ENCODE data around the gene ADSS1.

ADSS1 gene

DNA sequence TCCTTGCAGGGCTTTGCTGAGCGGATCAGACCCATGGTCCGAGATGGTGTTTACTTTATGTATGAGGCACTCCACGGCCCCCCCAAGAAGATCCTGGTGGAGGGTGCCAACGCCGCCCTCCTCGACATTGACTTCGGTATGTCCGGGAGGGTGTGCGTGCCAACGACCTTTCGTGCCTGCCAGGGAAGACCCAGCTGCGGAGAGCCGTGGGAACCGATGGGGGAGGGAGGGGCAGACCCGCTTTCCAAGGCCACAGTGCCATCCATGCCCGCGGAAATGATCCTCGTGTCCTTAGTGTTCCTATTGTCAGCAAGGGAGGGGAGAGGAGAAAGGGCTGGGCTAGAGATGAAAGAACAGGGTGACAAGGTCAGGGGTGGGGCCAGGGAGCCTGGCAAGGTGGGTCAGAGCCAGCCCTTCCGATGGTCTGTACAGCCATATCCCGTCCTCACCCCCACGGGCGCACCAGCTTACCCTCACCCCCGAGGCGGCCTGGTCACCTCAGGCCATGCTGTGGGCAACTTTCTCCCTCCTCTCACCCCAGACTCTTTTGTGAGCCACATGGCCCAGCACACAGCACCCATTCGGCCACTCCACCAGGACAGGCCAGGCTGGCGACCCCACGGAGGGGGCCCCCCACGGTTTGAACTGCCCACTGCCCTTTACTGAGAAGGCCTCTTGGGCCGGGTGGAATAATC lies 17.2 kb downstream of the ADSS1 start:
- H3K18ac ChIP-seq (ENCODE audit: low read length), result no peak overlapping the region
- no peaks in the 10 kb centered on the region for H3K79me1 ChIP-seq (ENCODE audit: low read length)
- no peak overlapping the region for H2BK5ac ChIP-seq (ENCODE audit: low read length)
- no peak overlapping the region for H3K27ac ChIP-seq (ENCODE audit: low read depth, low read length)
- H3K36me3 ChIP-seq (ENCODE audit: control insufficient read depth, insufficient read depth, low read length), result no peaks in the 10 kb centered on the region
- H4K8ac ChIP-seq (ENCODE audit: low read depth, low read length), result no peak overlapping the region
- no peak overlapping the region for H3K9ac ChIP-seq (ENCODE audit: low read length)
- no peak overlapping the region for H2BK15ac ChIP-seq (replicated peaks; ENCODE audit: low read depth)
- no peak overlapping the region for H4K5ac ChIP-seq (ENCODE audit: low read length)
- no peak overlapping the region for H2BK120ac ChIP-seq (ENCODE audit: low read depth, low read length)
- H3K4me2 ChIP-seq (ENCODE audit: low read length), result no peak overlapping the region
- H3K27me3 ChIP-seq (ENCODE audit: insufficient read depth, low read length, poor library complexity), result no peaks in the 10 kb centered on the region
- no peaks in the 10 kb centered on the region for H3K4me1 ChIP-seq (ENCODE audit: control insufficient read depth, low read depth, low read length)
- no peak overlapping the region for H3K23ac ChIP-seq (ENCODE audit: low read length)
- no peak overlapping the region for H3K4me3 ChIP-seq (ENCODE audit: low read length)
- no peak overlapping the region for H2AK5ac ChIP-seq (ENCODE audit: low read length)
- H3K56ac ChIP-seq (ENCODE audit: low read length), result no peak overlapping the region
- no CpG with 5 or more reads among the region's 29 CpGs for WGBS (ENCODE audit: extremely low coverage, insufficient coverage, low lambda C conversion rate)
- DNase-seq, result no peak
- H3K79me2 ChIP-seq (ENCODE audit: control insufficient read depth, insufficient read depth, low read length), result no peaks in the 10 kb centered on the region
- no peak overlapping the region for H3K4ac ChIP-seq (ENCODE audit: low read depth, low read length)

- Histone ChIP-seq H2BK5ac (ENCODE audit: low read length) (no peak overlapping the region), H3K4me1 (ENCODE audit: control insufficient read depth, low read depth, low read length) (no peaks in the 10 kb centered on the region), H4K8ac (ENCODE audit: low read depth, low read length) (no peak overlapping the region), H3K18ac (ENCODE audit: low read length) (no peak overlapping the region), H4K5ac (ENCODE audit: low read length) (no peak overlapping the region), H3K27ac (ENCODE audit: low read depth, low read length) (no peak overlapping the region), H3K23ac (ENCODE audit: low read length) (no peak overlapping the region), H3K36me3 (ENCODE audit: control insufficient read depth, insufficient read depth, low read length) (no peaks in the 10 kb centered on the region), H3K56ac (ENCODE audit: low read length) (no peak overlapping the region), H3K79me1 (ENCODE audit: low read length) (no peaks in the 10 kb centered on the region), H2BK15ac (replicated peaks; ENCODE audit: low read depth) (no peak overlapping the region), H3K4me2 (ENCODE audit: low read length) (no peak overlapping the region), H3K9ac (ENCODE audit: low read length) (no peak overlapping the region), H3K4ac (ENCODE audit: low read depth, low read length) (no peak overlapping the region), H2AK5ac (ENCODE audit: low read length) (no peak overlapping the region), H3K79me2 (ENCODE audit: control insufficient read depth, insufficient read depth, low read length) (no peaks in the 10 kb centered on the region), H3K4me3 (ENCODE audit: low read length) (no peak overlapping the region), H3K27me3 (ENCODE audit: insufficient read depth, low read length, poor library complexity) (no peaks in the 10 kb centered on the region), H2BK120ac (ENCODE audit: low read depth, low read length) (no peak overlapping the region)
- no CpG with 5 or more reads among the region's 23 CpGs for WGBS (ENCODE audit: extremely low coverage, insufficient coverage, low lambda C conversion rate)
- no peak for DNase-seq
Measured at GRCh38 chr14:104741803-104742251, 17.8 kb downstream of the ADSS1 start.

DNA sequence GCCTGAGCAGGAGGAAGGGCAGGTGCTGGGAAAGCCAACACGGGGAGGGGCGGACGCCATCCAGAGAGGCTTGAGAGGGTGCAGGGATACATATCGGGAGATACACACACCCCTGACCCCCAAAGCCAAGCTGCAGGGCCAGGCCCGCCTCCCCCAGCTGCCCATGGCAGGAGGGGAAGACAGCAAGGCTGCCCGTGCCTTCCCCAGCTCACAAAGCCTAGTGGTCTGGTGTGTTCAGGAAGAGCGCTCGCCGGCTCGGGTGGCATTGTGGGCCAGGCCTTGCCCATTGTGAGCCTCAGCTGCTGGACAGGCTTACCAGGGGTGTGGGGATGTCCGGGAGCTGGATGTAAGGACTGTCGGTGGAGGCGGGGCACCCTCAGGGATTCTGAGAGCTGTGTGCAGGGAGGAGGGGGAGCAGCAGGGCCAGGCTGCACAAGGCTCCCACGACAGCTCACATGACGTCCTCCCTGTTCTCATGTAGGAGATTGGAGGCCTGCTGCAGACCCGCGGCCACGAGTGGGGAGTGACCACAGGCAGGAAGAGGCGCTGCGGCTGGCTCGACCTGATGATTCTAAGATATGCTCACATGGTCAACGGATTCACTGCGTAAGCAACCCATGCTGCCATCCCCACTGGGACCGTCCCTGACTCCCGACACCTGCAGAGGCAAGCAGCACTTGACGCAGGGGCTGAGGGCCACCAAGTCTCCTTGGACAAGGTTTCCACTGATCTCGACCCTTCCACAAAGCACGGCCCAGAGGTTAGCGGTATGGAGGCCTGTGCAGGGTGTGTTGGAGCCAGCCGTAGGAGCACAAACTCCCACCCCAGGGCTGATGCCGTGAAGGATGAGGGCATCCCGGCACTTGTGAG lies 18.8 kb downstream of the ADSS1 start:
- H3K27me3 ChIP-seq (ENCODE audit: insufficient read depth, low read length, poor library complexity), result no peaks in the 10 kb centered on the region
- no peaks in the 10 kb centered on the region for H3K79me2 ChIP-seq (ENCODE audit: control insufficient read depth, insufficient read depth, low read length)
- H2BK120ac ChIP-seq (ENCODE audit: low read depth, low read length), result no peak overlapping the region
- H2BK15ac ChIP-seq (replicated peaks; ENCODE audit: low read depth), result no peak overlapping the region
- no peak for DNase-seq
- H3K4ac ChIP-seq (ENCODE audit: low read depth, low read length), result no peak overlapping the region
- H2AK5ac ChIP-seq (ENCODE audit: low read length), result no peak overlapping the region
- H3K4me1 ChIP-seq (ENCODE audit: control insufficient read depth, low read depth, low read length), result no peaks in the 10 kb centered on the region
- H3K36me3 ChIP-seq (ENCODE audit: control insufficient read depth, insufficient read depth, low read length), result no peaks in the 10 kb centered on the region
- no peak overlapping the region for H3K4me2 ChIP-seq (ENCODE audit: low read length)
- H4K5ac ChIP-seq (ENCODE audit: low read length), result no peak overlapping the region
- H3K27ac ChIP-seq (ENCODE audit: low read depth, low read length), result no peak overlapping the region
- H2BK5ac ChIP-seq (ENCODE audit: low read length), result no peak overlapping the region
- no peak overlapping the region for H4K8ac ChIP-seq (ENCODE audit: low read depth, low read length)
- no peak overlapping the region for H3K18ac ChIP-seq (ENCODE audit: low read length)
- no peak overlapping the region for H3K56ac ChIP-seq (ENCODE audit: low read length)
- no peaks in the 10 kb centered on the region for H3K79me1 ChIP-seq (ENCODE audit: low read length)
- no peak overlapping the region for H3K9ac ChIP-seq (ENCODE audit: low read length)
- H3K4me3 ChIP-seq (ENCODE audit: low read length), result no peak overlapping the region
- no CpG with 5 or more reads among the region's 32 CpGs for WGBS (ENCODE audit: extremely low coverage, insufficient coverage, low lambda C conversion rate)
- no peak overlapping the region for H3K23ac ChIP-seq (ENCODE audit: low read length)

DNA sequence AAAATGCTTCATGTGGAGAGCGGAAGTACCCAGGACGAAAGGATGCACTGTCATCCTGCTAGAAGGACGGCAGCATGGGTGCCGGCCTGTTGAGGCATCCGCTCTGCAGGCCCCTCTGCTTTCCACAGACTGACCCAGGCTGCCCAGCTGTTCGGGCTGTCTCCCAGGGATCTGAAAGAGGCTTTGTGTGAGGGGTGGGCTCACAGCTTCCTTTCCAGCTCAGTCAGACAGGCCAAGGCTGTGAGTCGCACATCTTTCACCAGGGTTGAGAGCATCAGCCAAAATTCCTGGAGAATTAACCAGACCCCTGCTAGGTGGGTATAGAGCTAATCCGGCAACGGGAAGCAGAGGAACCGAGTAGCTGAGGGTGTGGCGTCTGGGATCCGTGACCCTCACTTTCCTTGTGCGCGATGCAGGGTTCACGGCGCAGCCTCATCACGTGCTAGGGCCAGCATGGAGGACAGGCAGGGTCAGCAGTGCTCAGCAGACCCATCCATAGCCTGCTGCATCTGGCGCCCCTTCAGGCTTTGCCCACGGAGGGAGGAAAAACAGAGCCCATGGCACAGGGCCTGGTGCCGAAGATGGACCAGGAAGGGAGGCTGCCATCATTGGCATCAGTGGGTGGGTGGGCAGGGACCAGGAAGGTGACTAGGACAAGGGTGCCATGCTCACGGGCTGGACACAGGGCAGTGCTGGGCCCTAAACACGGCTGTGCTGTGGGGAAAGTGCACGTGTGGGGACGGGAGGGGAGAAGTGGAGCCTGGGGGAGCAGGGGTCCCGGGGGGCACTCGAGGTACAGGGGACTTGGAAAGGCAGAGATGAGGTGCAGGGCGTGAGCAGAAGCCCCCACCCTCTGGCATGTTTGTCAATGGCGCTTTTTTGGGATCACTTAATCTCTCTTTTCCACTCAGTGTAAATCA lies 19.7 kb downstream of the ADSS1 start:
- no CpG with 5 or more reads among the region's 28 CpGs for WGBS (ENCODE audit: extremely low coverage, insufficient coverage, low lambda C conversion rate)
- Histone ChIP-seq H3K23ac (ENCODE audit: low read length) (no peak overlapping the region), H3K79me1 (ENCODE audit: low read length) (no peaks in the 10 kb centered on the region), H3K79me2 (ENCODE audit: control insufficient read depth, insufficient read depth, low read length) (no peaks in the 10 kb centered on the region), H3K18ac (ENCODE audit: low read length) (no peak overlapping the region), H3K4ac (ENCODE audit: low read depth, low read length) (no peak overlapping the region), H3K56ac (ENCODE audit: low read length) (no peak overlapping the region), H3K4me2 (ENCODE audit: low read length) (no peak overlapping the region), H2BK120ac (ENCODE audit: low read depth, low read length) (no peak overlapping the region), H3K27me3 (ENCODE audit: insufficient read depth, low read length, poor library complexity) (no peaks in the 10 kb centered on the region), H3K27ac (ENCODE audit: low read depth, low read length) (no peak overlapping the region), H3K4me3 (ENCODE audit: low read length) (no peak overlapping the region), H4K8ac (ENCODE audit: low read depth, low read length) (no peak overlapping the region), H3K36me3 (ENCODE audit: control insufficient read depth, insufficient read depth, low read length) (no peaks in the 10 kb centered on the region), H3K9ac (ENCODE audit: low read length) (no peak overlapping the region), H3K4me1 (ENCODE audit: control insufficient read depth, low read depth, low read length) (no peaks in the 10 kb centered on the region), H2BK5ac (ENCODE audit: low read length) (no peak overlapping the region), H2AK5ac (ENCODE audit: low read length) (no peak overlapping the region), H2BK15ac (replicated peaks; ENCODE audit: low read depth) (no peak overlapping the region), H4K5ac (ENCODE audit: low read length) (no peak overlapping the region)
- no peak for DNase-seq

DNA sequence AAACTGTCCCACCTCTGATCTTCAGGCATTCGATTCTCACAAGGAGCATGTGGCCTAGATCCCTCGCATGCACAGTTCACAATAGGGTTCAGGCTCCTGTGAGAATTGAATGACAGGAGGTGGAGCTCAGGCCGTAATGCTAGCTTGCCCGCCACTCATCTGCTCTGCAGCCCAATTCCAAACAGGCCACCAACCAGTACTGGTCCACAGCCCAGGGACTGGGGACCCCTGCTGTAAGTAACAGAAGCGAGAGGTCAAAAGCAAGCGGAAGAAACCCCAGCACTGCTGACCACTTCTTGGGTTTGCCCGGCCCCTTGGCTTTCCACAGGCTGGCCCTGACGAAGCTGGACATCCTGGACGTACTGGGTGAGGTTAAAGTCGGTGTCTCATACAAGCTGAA lies 20.5 kb downstream of the ADSS1 start:
- Histone ChIP-seq H3K23ac (ENCODE audit: low read length) (no peak overlapping the region), H3K4ac (ENCODE audit: low read depth, low read length) (no peak overlapping the region), H3K36me3 (ENCODE audit: control insufficient read depth, insufficient read depth, low read length) (no peaks in the 10 kb centered on the region), H3K27me3 (ENCODE audit: insufficient read depth, low read length, poor library complexity) (no peaks in the 10 kb centered on the region), H3K27ac (ENCODE audit: low read depth, low read length) (no peak overlapping the region), H3K18ac (ENCODE audit: low read length) (no peak overlapping the region), H3K56ac (ENCODE audit: low read length) (no peak overlapping the region), H3K79me1 (ENCODE audit: low read length) (no peaks in the 10 kb centered on the region), H3K9ac (ENCODE audit: low read length) (no peak overlapping the region), H3K79me2 (ENCODE audit: control insufficient read depth, insufficient read depth, low read length) (no peaks in the 10 kb centered on the region), H2BK15ac (replicated peaks; ENCODE audit: low read depth) (no peak overlapping the region), H4K5ac (ENCODE audit: low read length) (no peak overlapping the region), H2BK120ac (ENCODE audit: low read depth, low read length) (no peak overlapping the region), H3K4me1 (ENCODE audit: control insufficient read depth, low read depth, low read length) (no peaks in the 10 kb centered on the region), H3K4me3 (ENCODE audit: low read length) (no peak overlapping the region), H4K8ac (ENCODE audit: low read depth, low read length) (no peak overlapping the region), H2AK5ac (ENCODE audit: low read length) (no peak overlapping the region), H2BK5ac (ENCODE audit: low read length) (no peak overlapping the region), H3K4me2 (ENCODE audit: low read length) (no peak overlapping the region)
- WGBS (ENCODE audit: extremely low coverage, insufficient coverage, low lambda C conversion rate), result no CpG with 5 or more reads among the region's 10 CpGs
- DNase-seq, result no peak
